Measurements from ENCODE around the gene MRPL55.

DNA sequence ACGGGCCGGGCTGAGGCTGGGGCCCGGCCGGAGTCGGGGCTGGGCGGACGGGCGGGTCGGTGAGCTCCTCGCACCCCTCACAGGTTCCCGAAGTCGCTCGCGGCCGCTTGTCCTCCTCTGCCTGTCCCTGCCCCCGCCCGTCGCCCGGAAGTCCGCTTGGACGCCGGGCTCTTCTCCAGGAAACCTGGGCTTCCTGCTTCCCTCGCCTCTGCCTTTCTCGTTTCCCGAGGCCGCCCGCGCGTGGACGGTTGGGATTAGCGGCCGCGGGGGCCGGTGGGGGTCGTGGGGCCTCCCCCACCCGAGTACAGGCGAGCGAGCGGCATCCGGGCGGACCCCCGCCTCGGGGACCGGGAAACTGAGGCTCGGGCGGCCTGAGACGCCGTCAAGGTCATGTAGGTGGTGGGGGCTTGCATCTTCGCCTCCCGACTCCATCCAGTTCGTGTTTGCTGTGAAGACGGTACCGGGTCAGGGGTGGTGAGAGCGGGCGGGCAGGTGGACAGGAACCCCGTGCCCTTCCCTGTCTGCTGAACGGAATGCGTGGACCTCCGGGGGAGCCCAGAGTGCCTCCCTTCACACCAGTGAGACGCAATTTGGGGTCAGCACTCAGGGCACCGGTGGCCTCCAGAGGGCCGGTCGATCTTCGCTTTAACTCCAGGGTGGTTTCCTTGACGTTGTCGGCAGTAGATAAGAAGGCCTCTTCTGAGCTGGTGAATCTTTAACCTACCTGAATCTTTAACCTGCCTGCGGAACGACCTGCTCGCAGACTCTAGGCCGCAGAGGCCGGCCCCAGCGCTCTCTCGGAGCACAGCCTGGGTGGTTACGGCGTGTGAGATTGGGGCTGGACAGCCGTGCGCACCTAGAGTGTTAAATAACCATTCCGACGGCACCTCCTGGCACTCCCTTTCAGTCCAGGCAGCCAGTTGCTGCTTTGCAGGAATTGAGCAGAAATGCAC, 25.9 kb downstream of the MRPL55 start:
- no peak for TF ChIP-seq EZH2phosphoT487 (IDR thresholded peaks at IDR 0.05; ENCODE audit: borderline replicate concordance, low read length)
- TF ChIP-seq, protein P1, sequence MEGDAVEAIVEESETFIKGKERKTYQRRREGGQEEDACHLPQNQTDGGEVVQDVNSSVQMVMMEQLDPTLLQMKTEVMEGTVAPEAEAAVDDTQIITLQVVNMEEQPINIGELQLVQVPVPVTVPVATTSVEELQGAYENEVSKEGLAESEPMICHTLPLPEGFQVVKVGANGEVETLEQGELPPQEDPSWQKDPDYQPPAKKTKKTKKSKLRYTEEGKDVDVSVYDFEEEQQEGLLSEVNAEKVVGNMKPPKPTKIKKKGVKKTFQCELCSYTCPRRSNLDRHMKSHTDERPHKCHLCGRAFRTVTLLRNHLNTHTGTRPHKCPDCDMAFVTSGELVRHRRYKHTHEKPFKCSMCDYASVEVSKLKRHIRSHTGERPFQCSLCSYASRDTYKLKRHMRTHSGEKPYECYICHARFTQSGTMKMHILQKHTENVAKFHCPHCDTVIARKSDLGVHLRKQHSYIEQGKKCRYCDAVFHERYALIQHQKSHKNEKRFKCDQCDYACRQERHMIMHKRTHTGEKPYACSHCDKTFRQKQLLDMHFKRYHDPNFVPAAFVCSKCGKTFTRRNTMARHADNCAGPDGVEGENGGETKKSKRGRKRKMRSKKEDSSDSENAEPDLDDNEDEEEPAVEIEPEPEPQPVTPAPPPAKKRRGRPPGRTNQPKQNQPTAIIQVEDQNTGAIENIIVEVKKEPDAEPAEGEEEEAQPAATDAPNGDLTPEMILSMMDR (conservative IDR thresholded peaks at IDR 0.05; ENCODE audit: low read depth, low read length): no peak
- no peak for TF ChIP-seq EZH2 (IDR thresholded peaks at IDR 0.05; ENCODE audit: low read length, unreplicated experiment)
